ENCODE data around the gene MAP4K4. TPM values are rescaled to one million over a fixed set of nuclear protein-coding genes. Genes with fewer than 3 reads are reported as not detected.

Gene MAP4K4
- total RNA-seq, 1 experiment from 2014 or later, result 132 TPM

GRCh38 chr2:101658387-101658786 lies 39.1 kb upstream of the MAP4K4 start:
- H3K9ac ChIP-seq (ENCODE audit: extremely low read depth, insufficient read length, low read length), result no peak overlapping the region
- H4K91ac ChIP-seq (ENCODE audit: insufficient read length, low read depth, low read length), result no peak overlapping the region
- no peak overlapping the region for H2BK12ac ChIP-seq (ENCODE audit: insufficient read length, low read depth, low read length)
- H3K18ac ChIP-seq (ENCODE audit: insufficient read length, low read depth, low read length), result no peak overlapping the region
- no peak for DNase-seq
- no peaks in the 10 kb centered on the region for H3K27me3 ChIP-seq (ENCODE audit: insufficient read depth, low read length)
- H2BK20ac ChIP-seq (ENCODE audit: low read depth, low read length, poor library complexity, severe bottlenecking), result no peak overlapping the region
- no peak overlapping the region for H3K56ac ChIP-seq (ENCODE audit: insufficient read length, low read depth, low read length)
- no peak overlapping the region for H3T11ph ChIP-seq (ENCODE audit: low read length)
- H2AFZ ChIP-seq (ENCODE audit: low read length), result no peak overlapping the region
- H3K23ac ChIP-seq (ENCODE audit: insufficient read length, low read depth, low read length), result no peak overlapping the region
- no peaks in the 10 kb centered on the region for H3K79me2 ChIP-seq (ENCODE audit: insufficient read depth, low read length)
- H3K27ac Mint-ChIP-seq, result no peak overlapping the region
- H4K8ac ChIP-seq (replicated peaks; ENCODE audit: insufficient read length, low read depth, low read length), result no peak overlapping the region
- no peak overlapping the region for H3K27ac ChIP-seq (ENCODE audit: insufficient read length, low read depth, low read length)
- H2BK15ac ChIP-seq (ENCODE audit: low read depth, low read length), result no peak overlapping the region
- no peaks in the 10 kb centered on the region; a peak in 3 of 5 replicates for H3K9me3 Mint-ChIP-seq
- no peaks in the 10 kb centered on the region for H3K4me1 ChIP-seq (ENCODE audit: insufficient read depth, low read length)
- no peak overlapping the region for H3K4ac ChIP-seq (ENCODE audit: low read depth, low read length)
- no peaks in the 10 kb centered on the region for H3K9me3 ChIP-seq (ENCODE audit: control insufficient read depth, low read depth, low read length)
- H4K20me1 ChIP-seq (ENCODE audit: control insufficient read depth, insufficient read depth, insufficient read length), result no peaks in the 10 kb centered on the region
- peaks cover 4 to 7% of the 10 kb centered on the region in 2 experiments; a peak in 2 of 4 replicates for H3K4me1 Mint-ChIP-seq
- no peak overlapping the region for H4K5ac ChIP-seq (ENCODE audit: insufficient read length, low read depth, low read length)
- no peak overlapping the region for H3K14ac ChIP-seq (ENCODE audit: insufficient read depth, low read length)
- H3K27me3 Mint-ChIP-seq (ENCODE audit: low read depth), result no peaks in the 10 kb centered on the region
- H3K23me2 ChIP-seq (ENCODE audit: insufficient read length, low read depth, low read length, poor library complexity, severe bottlenecking), result no peaks in the 10 kb centered on the region
- no peaks in the 10 kb centered on the region for H3K79me1 ChIP-seq (ENCODE audit: insufficient read depth, low read depth, low read length, poor library complexity, severe bottlenecking)
- peaks cover 0 to 3% (median 0%) of the 10 kb centered on the region in 3 experiments; a peak in 1 of 7 replicates for H3K36me3 Mint-ChIP-seq (ENCODE audit: insufficient read depth in 1 of 3, low read depth in 3 of 3)
- no peak overlapping the region for H3K4me3 Mint-ChIP-seq
- no peak overlapping the region for H2AK5ac ChIP-seq (ENCODE audit: insufficient read length, low read length)
- no peak overlapping the region for H2BK5ac ChIP-seq (ENCODE audit: insufficient read length, low read length)
- TF ChIP-seq CTCF (conservative IDR thresholded peaks at IDR 0.05), result no peak
- no peak overlapping the region for H3K4me2 ChIP-seq (ENCODE audit: insufficient read depth, insufficient read length, low read length)
- no peak overlapping the region for H2BK120ac ChIP-seq (ENCODE audit: low read depth, low read length, poor library complexity, severe bottlenecking)

Measured in H9 (cell line).